22Rv1 (cell line): Measurements from ENCODE around the gene SYNDIG1.

Source experiments
- H3K27ac ChIP-seq: fragments of 450-650 bp; 2 replicates; pipeline ENCODE4 v1.5.1; 2017
- CTCF ChIP-seq: fragments of 450-650 bp; IDR thresholded peaks from 2 replicates; pipeline ENCODE4 v1.5.1; 2017; ENCODE audit warnings: mild to moderate bottlenecking
- ZFX ChIP-seq: fragments of 450-650 bp; IDR thresholded peaks from 2 replicates; pipeline ENCODE4 v1.6.1; 2017; ENCODE audit warnings: antibody characterized with exemption, borderline replicate concordance

Gene SYNDIG1

DNA sequence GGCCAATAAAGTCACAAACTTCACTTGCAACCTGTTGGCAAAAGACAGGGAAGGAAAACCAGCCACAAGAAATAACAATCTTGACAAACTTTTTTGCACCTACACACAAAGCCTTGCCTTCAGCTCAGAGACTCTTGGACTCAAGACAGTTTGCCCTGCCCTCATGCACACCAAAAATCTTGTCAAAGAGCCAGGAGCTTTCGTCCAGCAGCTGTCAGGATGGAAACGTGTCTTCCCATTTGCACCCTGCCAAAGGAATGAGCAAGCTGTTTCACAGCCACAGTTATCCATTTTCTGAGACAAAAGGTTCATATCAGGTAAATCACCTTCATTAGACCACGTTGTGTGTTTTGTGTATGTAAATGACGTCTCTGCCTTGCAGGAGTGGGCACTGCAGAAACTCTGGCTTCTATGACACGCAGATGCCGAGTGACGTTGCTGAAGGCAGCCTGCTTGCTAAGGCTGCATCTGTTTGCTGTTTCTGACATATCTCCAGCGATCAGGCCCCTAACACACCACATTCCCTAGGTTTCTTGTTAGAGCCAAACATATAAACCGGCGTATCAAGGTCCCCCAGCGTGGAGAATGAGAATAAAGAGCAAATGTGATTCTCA is 193.4 kb downstream of the SYNDIG1 start:
- H3K27ac ChIP-seq: no peak overlapping the region
- no peak for TF ChIP-seq CTCF
- no peak for TF ChIP-seq ZFX

DNA sequence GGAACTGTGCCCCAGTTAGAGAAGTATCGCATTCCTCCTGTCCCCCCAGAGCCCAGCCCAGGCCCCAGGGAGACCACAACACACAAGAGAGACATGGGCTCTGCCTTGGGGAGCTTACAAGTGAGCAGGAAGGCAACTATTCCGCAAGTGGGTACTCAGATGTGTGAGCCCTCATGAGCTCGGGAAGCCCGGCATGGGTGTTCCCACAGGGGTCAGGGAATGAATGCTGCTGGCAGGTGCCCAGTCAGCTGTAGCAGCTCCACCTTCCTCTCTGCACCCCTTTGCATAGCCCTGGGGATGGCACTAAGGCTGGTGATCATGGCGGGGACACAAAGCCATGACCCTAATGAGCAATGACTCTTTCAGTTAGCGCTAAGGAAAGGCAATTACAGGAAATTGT is 194.1 kb downstream of the SYNDIG1 start:
- TF ChIP-seq ZFX (no peak), CTCF (no peak)
- no peak overlapping the region for H3K27ac ChIP-seq

DNA sequence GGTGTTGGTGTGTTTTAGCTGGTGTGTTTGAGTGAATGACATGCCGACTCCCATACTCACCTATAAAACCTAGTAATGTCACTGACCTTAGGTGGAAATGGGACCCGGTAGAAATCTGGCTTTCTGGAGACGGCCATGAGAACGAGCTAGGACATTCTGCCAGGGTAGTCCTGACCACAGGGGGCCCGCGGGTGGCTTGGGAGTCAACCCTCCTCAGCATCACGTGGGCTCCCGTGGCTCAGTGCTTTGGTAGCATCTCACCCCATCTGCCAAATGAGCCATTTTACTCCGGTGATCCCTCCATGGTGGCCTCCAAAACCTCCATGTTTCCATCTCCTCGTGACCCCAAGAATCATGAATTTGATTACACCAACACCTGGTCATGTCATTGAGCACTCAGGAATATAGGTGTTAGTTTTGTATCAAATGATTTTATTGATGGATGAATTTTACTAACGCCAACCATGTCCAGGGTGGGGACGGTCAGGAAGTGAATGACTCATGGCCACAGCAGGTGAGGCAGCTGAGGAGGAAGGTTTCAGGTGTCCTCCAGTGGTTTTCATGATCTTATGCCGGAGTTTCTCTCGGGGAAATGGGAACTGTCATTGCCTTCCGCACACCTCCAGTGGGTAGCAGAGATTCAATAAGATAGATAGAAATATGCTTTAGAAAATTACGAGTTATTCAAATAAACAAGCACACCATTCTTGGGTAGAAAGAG is 195.0 kb downstream of the SYNDIG1 start:
- no peak overlapping the region for H3K27ac ChIP-seq
- TF ChIP-seq CTCF: no peak
- no peak for TF ChIP-seq ZFX

DNA sequence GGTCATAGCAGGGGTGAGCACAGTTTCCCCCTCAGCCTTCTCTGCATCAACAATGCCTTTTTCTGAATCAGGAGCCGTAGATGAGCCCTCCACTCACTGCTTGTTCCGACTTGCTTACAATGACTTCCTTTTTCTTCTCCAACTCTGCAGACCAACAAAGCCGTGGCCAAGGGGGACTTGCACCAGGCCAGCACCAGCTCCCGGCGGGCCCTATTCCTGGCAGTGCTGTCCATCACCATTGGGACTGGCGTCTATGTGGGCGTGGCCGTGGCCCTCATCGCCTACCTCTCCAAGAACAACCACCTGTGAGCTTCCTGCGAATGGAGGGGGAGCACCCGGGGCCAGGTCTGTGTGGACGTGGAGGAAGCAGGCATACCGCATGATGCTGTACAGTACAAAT is 195.8 kb downstream of the SYNDIG1 start:
- TF ChIP-seq CTCF (no peak), ZFX (no peak)
- H3K27ac ChIP-seq: no peak overlapping the region

GRCh38 chr20:24665741-24666191 is 196.3 kb downstream of the SYNDIG1 start:
- H3K27ac ChIP-seq: no peak overlapping the region
- TF ChIP-seq CTCF (no peak), ZFX (no peak)

- H3K27ac ChIP-seq: no peak overlapping the region
- TF ChIP-seq CTCF (no peak), ZFX (no peak)
Measured at GRCh38 chr20:24667689-24668383, 198.4 kb downstream of the SYNDIG1 start.

GRCh38 chr20:24668384-24668702 is 198.9 kb downstream of the SYNDIG1 start:
- TF ChIP-seq CTCF (no peak), ZFX (no peak)
- no peak overlapping the region for H3K27ac ChIP-seq
